GM06990 (cell line): Measurements from ENCODE around the gene DPEP3.

Source experiments
- DNase-seq: peaks from one replicate; pipeline ENCODE4 v3.0.0-alpha.2; 2011; ENCODE audit not compliant: insufficient read length; ENCODE audit errors: extremely low read depth
- H3K27me3 ChIP-seq: replicated peaks from 2 replicates; pipeline ENCODE4 v1.6.0; 2011; ENCODE audit warnings: low read length; ENCODE audit not compliant: control insufficient read depth, insufficient read depth
- H3K36me3 ChIP-seq: 2 replicates; pipeline ENCODE4 v1.5.1; 2011; ENCODE audit warnings: low read length; ENCODE audit not compliant: control insufficient read depth, insufficient read depth
- H3K4me3 ChIP-seq: replicated peaks from 2 replicates; pipeline ENCODE4 v1.5.1; 2011; ENCODE audit warnings: low read depth, mild to moderate bottlenecking, control low read depth, low read length
- TF ChIP-seq, protein P1 (sequence below): IDR thresholded peaks from 2 replicates; pipeline ENCODE4 v1.5.1; 2011; ENCODE audit warnings: low read length, control low read depth, mild to moderate bottlenecking, inconsistent platforms; ENCODE audit not compliant: insufficient read depth, poor library complexity, severe bottlenecking

Gene DPEP3

DNA sequence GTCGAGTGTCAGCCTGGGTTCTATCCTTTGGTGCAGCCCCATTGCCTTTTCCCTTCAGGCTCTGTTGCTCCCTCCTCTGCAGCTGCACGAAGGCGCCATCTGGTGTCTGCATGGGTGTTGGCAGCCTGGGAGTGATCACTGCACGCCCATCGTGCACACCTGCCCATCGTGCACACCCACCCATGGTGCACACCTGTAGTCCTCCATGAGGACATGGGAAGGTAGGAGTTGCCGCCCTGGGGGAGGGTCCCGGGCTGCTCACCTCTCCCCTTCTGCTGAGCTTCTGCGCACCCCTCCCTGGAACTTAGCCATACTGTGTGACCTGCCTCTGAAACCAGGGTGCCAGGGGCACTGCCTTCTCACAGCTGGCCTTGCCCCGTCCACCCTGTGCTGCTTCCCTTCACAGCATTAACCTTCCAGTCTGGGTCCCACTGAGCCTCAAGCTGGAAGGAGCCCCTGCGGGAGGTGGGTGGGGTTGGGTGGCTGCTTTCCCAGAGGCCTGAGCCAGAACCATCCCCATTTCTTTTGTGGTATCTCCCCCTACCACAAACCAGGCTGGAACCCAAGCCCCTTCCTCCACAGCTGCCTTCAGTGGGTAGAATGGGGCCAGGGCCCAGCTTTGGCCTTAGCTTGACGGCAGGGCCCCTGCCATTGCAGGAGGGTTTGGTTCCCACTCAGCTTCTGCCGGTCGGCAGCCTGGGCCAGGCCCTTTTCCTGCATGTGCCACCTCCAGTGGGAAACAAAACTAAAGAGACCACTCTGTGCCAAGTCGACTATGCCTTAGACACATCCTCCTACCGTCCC, 51.5 kb downstream of the DPEP3 start:
- no peak overlapping the region for H3K4me3 ChIP-seq
- H3K36me3 ChIP-seq = peaks cover 46% of the 10 kb centered on the region
- TF ChIP-seq, protein P1, sequence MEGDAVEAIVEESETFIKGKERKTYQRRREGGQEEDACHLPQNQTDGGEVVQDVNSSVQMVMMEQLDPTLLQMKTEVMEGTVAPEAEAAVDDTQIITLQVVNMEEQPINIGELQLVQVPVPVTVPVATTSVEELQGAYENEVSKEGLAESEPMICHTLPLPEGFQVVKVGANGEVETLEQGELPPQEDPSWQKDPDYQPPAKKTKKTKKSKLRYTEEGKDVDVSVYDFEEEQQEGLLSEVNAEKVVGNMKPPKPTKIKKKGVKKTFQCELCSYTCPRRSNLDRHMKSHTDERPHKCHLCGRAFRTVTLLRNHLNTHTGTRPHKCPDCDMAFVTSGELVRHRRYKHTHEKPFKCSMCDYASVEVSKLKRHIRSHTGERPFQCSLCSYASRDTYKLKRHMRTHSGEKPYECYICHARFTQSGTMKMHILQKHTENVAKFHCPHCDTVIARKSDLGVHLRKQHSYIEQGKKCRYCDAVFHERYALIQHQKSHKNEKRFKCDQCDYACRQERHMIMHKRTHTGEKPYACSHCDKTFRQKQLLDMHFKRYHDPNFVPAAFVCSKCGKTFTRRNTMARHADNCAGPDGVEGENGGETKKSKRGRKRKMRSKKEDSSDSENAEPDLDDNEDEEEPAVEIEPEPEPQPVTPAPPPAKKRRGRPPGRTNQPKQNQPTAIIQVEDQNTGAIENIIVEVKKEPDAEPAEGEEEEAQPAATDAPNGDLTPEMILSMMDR = peak; percentile 97
- H3K27me3 ChIP-seq = no peaks in the 10 kb centered on the region
- peak; percentile 59 for DNase-seq

DNA sequence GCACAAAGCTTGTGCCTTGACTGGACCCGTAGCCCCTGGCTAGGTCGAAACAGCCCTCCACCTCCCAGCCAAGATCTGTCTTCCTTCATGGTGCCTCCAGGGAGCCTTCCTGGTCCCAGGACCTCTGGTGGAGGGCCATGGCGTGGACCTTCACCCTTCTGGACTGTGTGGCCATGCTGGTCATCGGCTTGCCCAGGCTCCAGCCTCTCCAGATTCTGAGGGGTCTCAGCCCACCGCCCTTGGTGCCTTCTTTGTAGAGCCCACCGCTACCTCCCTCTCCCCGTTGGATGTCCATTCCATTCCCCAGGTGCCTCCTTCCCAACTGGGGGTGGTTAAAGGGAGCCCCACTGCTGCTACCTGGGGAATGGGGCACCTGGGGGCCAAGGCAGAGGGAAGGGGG, 52.2 kb downstream of the DPEP3 start:
- H3K27me3 ChIP-seq = no peaks in the 10 kb centered on the region
- TF ChIP-seq, protein P1 = no peak
- H3K36me3 ChIP-seq = peaks cover 46% of the 10 kb centered on the region
- H3K4me3 ChIP-seq = no peak overlapping the region
- no peak for DNase-seq

DNA sequence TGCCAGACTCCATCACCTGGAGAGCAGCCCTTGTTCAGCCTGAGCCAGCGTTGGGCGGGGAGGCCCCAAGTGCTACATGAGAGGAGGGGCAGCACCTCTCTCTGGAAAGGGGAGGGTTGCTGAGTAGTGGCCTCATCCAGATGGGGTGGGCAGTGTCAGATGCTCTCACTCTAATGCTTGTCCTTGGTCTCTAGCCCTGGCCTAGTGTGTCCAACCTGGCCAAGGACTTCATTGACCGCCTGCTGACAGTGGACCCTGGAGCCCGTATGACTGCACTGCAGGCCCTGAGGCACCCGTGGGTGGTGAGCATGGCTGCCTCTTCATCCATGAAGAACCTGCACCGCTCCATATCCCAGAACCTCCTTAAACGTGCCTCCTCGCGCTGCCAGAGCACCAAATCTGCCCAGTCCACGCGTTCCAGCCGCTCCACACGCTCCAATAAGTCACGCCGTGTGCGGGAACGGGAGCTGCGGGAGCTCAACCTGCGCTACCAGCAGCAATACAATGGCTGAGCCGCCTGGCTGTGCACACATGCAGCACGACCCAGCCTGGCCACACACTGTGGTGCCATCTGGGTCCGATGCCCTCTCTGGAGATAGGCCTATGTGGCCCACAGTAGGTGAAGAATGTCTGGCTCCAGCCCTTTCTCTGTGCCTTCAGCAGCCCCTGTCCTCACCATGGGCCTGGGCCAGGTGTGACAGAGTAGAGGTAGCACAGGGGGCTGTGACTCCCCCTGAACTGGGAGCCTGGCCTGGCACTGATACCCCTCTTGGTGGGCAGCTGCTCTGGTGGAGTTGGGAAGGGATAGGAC, 53.0 kb downstream of the DPEP3 start:
- peaks cover 42% of the 10 kb centered on the region for H3K36me3 ChIP-seq
- no peaks in the 10 kb centered on the region for H3K27me3 ChIP-seq
- peak; percentile 15 for DNase-seq
- H3K4me3 ChIP-seq = no peak overlapping the region
- TF ChIP-seq, protein P1 = no peak

DNA sequence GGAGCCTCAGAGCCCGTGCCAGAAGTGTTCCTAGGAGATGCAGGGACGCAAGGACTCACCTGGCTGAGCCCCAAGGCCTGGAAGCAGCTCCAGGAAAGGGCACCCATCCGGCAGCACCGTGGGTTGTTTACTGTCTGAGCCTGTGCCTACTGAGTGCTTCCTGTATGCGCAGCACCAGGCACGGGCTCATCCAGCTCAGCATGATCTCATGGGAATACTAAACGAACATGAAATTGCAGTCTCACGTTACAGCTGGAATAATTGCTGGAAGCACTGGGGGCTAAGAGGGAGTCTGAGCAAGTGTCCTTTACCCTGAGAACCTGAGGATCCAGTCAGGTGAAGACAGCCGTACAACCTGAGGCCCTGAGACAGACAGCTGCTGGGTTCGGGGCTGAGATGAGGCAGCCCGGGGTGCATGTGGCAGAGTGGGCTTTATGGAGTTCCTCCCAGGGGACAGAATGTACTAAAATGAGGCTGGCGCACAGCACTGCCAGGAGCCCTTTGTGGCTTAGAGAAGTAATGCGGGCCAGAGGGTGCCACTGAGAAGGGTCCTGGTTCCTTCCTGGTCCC, 54.0 kb downstream of the DPEP3 start:
- no peak for DNase-seq

More for the DNA sequence above, 54.0 kb downstream of the DPEP3 start:
- Histone ChIP-seq H3K36me3 (peaks cover 38% of the 10 kb centered on the region), H3K27me3 (no peaks in the 10 kb centered on the region), H3K4me3 (no peak overlapping the region)
- TF ChIP-seq, protein P1 = no peak
